Measurements from ENCODE around the gene NFATC2.

NFATC2 gene

DNA sequence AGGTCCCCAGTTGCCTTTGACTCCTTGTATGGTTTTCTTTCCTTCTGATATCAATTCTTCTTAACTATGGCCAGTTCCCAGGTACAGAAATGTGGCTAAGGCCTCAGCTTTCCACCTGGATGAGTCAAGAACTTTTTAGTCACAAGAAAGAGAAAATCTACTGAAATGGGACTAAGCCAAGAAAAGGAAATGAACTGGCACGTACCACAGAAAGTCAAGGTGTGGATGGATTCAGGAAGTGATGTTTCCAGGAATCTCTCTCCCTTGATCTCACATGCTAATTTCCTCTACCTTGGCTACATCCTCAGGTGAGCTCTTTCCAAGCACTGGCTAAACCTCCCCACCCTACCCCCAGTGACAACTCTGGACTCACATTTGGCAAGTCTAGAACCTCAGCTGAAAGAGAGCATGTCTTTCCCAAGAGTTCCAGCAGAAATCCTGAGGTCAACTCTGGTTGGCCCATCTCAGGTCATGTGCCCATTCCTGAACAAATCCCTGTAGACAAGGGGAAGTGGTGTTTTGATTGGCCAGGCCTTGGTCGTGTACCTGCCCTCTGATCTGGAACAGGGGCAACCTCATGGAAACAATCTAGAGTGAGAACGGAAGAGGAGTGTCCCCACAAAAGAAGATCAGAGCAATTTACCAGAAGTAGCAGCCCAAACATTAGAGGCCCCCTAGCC, 205.3 kb downstream of the NFATC2 start:
- H3K9me3 ChIP-seq (ENCODE audit: control insufficient read depth in 2 of 2, low read length in 2 of 2), result no peaks in the 10 kb centered on the region
- no peak overlapping the region for H3K9ac ChIP-seq (ENCODE audit: low read length in 2 of 2)
- no peak overlapping the region for H3K4me3 ChIP-seq (ENCODE audit: low read length in 2 of 2)
- H3K27me3 ChIP-seq (ENCODE audit: control insufficient read depth in 1 of 2, insufficient read depth in 2 of 2, low read length in 2 of 2), result peaks cover 0 to 4% of the 10 kb centered on the region in 2 donors
- no peaks in the 10 kb centered on the region for H3K4me1 ChIP-seq (ENCODE audit: control insufficient read depth, insufficient read depth, low read length)
- H3K36me3 ChIP-seq (ENCODE audit: control insufficient read depth in 2 of 2, insufficient read depth in 2 of 2, low read length in 2 of 2), result no peaks in the 10 kb centered on the region
- H3K27ac ChIP-seq (ENCODE audit: low read length), result no peak overlapping the region

All from stomach smooth muscle (tissue), 2 donors.